HepG2 (cell line): ENCODE results near the gene OPRL1. TPM values are rescaled to one million over a fixed set of nuclear protein-coding genes. Genes with fewer than 3 reads are reported as not detected.
A peak's percentile ranks its signal among the peaks of the same experiment; 100 is the strongest.

Experiments
- AKAP8 ChIP-seq: sonication (generic); formaldehyde crosslinking; IDR thresholded peaks from 2 replicates; pipeline ENCODE4 v1.5.1; 2020; ENCODE audit warnings: mild to moderate bottlenecking, missing genetic modification reagents
- DNMT3B ChIP-seq: conservative IDR thresholded peaks from 2 replicates; pipeline ENCODE4 v1.6.1; 2016; ENCODE audit warnings: missing biosample characterization, control low read depth
- HIVEP1 ChIP-seq: sonication (generic); formaldehyde crosslinking; IDR thresholded peaks from 2 replicates; pipeline ENCODE4 v1.4.0; 2020; ENCODE audit warnings: mild to moderate bottlenecking, missing genetic modification reagents
- HMGA1 ChIP-seq: sonication (generic); formaldehyde crosslinking; conservative IDR thresholded peaks from 2 replicates; pipeline ENCODE4 v1.4.0; 2020; ENCODE audit warnings: missing genetic modification reagents
- KDM1A ChIP-seq: IDR thresholded peaks from 2 replicates; pipeline ENCODE4 v1.6.1; 2016; ENCODE audit warnings: missing compliant biosample characterization
- MAFG ChIP-seq: sonication (generic); formaldehyde crosslinking; IDR thresholded peaks from 2 replicates; pipeline ENCODE4 v1.5.1; 2020; ENCODE audit warnings: mild to moderate bottlenecking, missing genetic modification reagents
- MIER2 ChIP-seq: IDR thresholded peaks from 2 replicates; pipeline ENCODE4 v1.6.1; 2016; ENCODE audit warnings: missing biosample characterization, missing genetic modification reagents
- MTA1 ChIP-seq: sonication (generic); formaldehyde crosslinking; IDR thresholded peaks from 2 replicates; pipeline ENCODE4 v1.4.0; 2020; ENCODE audit warnings: missing genetic modification reagents, mild to moderate bottlenecking, borderline replicate concordance
- SMC3 ChIP-seq: IDR thresholded peaks from 2 replicates; pipeline ENCODE4 v1.6.1; 2011; ENCODE audit warnings: low read length, improper control_type of control experiment
- SNRNP70 ChIP-seq: fragments of 200-400 bp; formaldehyde crosslinking; IDR thresholded peaks from 2 replicates; pipeline ENCODE4 v1.6.1; 2017; ENCODE audit warnings: mild to moderate bottlenecking, low read depth, low read length, moderate library complexity
- ZNF333 ChIP-seq: sonication (generic); formaldehyde crosslinking; IDR thresholded peaks from 2 replicates; pipeline ENCODE4 v1.4.0; 2020; ENCODE audit warnings: mild to moderate bottlenecking, missing genetic modification reagents, borderline replicate concordance
- ZNF598 ChIP-seq: sonication (generic); formaldehyde crosslinking; IDR thresholded peaks from 2 replicates; pipeline ENCODE4 v1.5.1; 2020; ENCODE audit warnings: mild to moderate bottlenecking, missing genetic modification reagents, borderline replicate concordance
- ZNF724P ChIP-seq: sonication (generic); formaldehyde crosslinking; IDR thresholded peaks from 2 replicates; pipeline ENCODE4 v1.8.0; 2022; ENCODE audit warnings: missing genetic modification reagents, borderline replicate concordance
- polyA plus RNA-seq, 8 experiments: library from polyadenylated mRNA; depleted of rRNA in 3 of 8; stranded (reverse) in 7 of 8; unstranded in 1 of 8; fragments of >200 nt; fragmentation: Illumina TruSeq in 4 of 8; extraction: Trizol in 4 of 8; gene quantifications; 2 replicates each; pipeline versions ENCODE4 v1.2.1 to v1.2.3, GENCODE V29; 2011 to 2016; ENCODE audit warnings: low read depth in 4 of 8, missing spikeins in 1 of 8, mixed read lengths in 1 of 8; ENCODE audit not compliant: insufficient read depth in 1 of 8
- total RNA-seq, 5 experiments: library from RNA; depleted of rRNA; stranded (reverse); fragments of >200 nt; fragmentation: Illumina TruSeq; extraction: Trizol; gene quantifications; 2 replicates each; pipeline ENCODE4 v1.2.3, GENCODE V29; 2016; ENCODE audit warnings: low read depth in 1 of 5
- TF ChIP-seq, protein P1 (sequence below): sonication (generic); formaldehyde crosslinking; IDR thresholded peaks from 2 replicates; pipeline ENCODE4 v1.5.1; 2020; ENCODE audit warnings: missing genetic modification reagents, mild to moderate bottlenecking, borderline replicate concordance
- TF ChIP-seq, protein P2 (sequence below): sonication (generic); formaldehyde crosslinking; IDR thresholded peaks from 2 replicates; pipeline ENCODE4 v1.9.0; 2022; ENCODE audit warnings: missing genetic modification reagents, mild to moderate bottlenecking, borderline replicate concordance
- TF ChIP-seq, protein P3 (sequence below): sonication (generic); formaldehyde crosslinking; IDR thresholded peaks from 2 replicates; pipeline ENCODE4 v1.5.1; 2020; ENCODE audit warnings: missing genetic modification reagents, mild to moderate bottlenecking, borderline replicate concordance

The OPRL1 gene
- total and polyA plus RNA-seq, 2 of the 13 experiments (the other 11 are each of a cell fraction or from before 2014, with no cell fraction given), result 0.35 to 0.71 TPM

DNA sequence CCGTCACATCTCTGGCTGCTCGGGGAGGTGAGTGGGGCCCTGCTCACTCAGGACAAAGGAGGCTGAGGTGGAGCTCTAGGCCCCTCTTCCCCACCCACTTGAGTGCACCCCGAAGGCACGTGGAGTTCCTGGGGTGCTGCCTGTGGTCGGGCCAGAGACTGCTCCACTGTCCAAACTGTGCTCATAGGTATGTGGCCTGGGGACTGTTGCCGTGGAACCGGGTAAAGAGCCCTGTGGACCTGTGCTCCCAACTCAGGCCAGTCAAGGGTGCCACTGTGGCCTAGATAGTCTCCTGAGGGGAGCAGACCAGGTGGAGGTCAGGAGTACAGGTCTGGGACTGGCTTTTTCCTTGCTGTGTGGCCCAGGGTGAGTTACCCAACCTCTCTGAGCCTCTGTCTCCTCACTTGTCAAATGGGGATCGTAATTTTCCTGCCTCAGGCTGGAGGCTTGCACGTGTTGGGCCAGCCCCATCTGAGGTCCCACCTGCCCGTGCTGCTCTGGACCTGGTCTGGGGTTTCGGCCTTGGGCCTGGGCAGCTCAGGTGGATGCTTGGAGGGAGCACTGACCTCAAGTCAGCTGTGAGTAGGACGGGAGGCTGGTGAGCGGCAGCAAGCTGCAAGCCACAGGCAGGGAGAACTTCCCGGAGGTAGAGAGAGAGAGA is 39.9 kb downstream of the OPRL1 start (continued):
- TF ChIP-seq, protein P1, sequence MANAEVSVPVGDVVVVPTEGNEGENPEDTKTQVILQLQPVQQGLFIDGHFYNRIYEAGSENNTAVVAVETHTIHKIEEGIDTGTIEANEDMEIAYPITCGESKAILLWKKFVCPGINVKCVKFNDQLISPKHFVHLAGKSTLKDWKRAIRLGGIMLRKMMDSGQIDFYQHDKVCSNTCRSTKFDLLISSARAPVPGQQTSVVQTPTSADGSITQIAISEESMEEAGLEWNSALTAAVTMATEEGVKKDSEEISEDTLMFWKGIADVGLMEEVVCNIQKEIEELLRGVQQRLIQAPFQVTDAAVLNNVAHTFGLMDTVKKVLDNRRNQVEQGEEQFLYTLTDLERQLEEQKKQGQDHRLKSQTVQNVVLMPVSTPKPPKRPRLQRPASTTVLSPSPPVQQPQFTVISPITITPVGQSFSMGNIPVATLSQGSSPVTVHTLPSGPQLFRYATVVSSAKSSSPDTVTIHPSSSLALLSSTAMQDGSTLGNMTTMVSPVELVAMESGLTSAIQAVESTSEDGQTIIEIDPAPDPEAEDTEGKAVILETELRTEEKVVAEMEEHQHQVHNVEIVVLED, result no peak
- TF ChIP-seq MIER2 (CRISPR knock-in tag) (no peak), ZNF333 (CRISPR knock-in tag) (no peak), HMGA1 (no peak), ZNF598 (CRISPR knock-in tag) (0 out of 2 replicates have a peak, but pooled peaks have one; percentile 68), SMC3 (no peak), SNRNP70 (no peak), ZNF724P (CRISPR knock-in tag) (0 out of 2 replicates have a peak, but pooled peaks have one; percentile 49), AKAP8 (CRISPR knock-in tag) (no peak), MTA1 (peak; percentile 41; the same call in 1 of the 2 replicates), MAFG (CRISPR knock-in tag) (no peak), DNMT3B (no peak), KDM1A (CRISPR knock-in tag) (0 out of 2 replicates have a peak, but pooled peaks have one; percentile 39), HIVEP1 (CRISPR knock-in tag) (peak; percentile 20; the same call in 1 of the 2 replicates)
- TF ChIP-seq, protein P2, sequence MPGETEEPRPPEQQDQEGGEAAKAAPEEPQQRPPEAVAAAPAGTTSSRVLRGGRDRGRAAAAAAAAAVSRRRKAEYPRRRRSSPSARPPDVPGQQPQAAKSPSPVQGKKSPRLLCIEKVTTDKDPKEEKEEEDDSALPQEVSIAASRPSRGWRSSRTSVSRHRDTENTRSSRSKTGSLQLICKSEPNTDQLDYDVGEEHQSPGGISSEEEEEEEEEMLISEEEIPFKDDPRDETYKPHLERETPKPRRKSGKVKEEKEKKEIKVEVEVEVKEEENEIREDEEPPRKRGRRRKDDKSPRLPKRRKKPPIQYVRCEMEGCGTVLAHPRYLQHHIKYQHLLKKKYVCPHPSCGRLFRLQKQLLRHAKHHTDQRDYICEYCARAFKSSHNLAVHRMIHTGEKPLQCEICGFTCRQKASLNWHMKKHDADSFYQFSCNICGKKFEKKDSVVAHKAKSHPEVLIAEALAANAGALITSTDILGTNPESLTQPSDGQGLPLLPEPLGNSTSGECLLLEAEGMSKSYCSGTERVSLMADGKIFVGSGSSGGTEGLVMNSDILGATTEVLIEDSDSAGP (CRISPR knock-in tag), result peak; percentile 15; the same call in 1 of the 2 replicates
- TF ChIP-seq, protein P3, sequence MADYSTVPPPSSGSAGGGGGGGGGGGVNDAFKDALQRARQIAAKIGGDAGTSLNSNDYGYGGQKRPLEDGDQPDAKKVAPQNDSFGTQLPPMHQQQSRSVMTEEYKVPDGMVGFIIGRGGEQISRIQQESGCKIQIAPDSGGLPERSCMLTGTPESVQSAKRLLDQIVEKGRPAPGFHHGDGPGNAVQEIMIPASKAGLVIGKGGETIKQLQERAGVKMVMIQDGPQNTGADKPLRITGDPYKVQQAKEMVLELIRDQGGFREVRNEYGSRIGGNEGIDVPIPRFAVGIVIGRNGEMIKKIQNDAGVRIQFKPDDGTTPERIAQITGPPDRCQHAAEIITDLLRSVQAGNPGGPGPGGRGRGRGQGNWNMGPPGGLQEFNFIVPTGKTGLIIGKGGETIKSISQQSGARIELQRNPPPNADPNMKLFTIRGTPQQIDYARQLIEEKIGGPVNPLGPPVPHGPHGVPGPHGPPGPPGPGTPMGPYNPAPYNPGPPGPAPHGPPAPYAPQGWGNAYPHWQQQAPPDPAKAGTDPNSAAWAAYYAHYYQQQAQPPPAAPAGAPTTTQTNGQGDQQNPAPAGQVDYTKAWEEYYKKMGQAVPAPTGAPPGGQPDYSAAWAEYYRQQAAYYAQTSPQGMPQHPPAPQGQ (CRISPR knock-in tag), result peak; percentile 97
